H1 (cell line): ENCODE data around the gene MACROD1. TPM values are rescaled to one million over a fixed set of nuclear protein-coding genes. Genes with fewer than 3 reads are reported as not detected.
A peak's percentile ranks its signal among the peaks of the same experiment; 100 is the strongest.

Experiments
- CTCF ChIA-PET: fragments of 300-600 bp; sonication (Branson Sonifier 250); formaldehyde crosslinking; loops from one replicate; lab custom pipeline; 2021; ENCODE audit not compliant: partially characterized antibody; lab: Charles Lee
- POLR2A ChIA-PET: fragments of 300-600 bp; sonication (Branson Sonifier 250); formaldehyde crosslinking; loops from one replicate; lab custom pipeline; 2021; ENCODE audit warnings: inconsistent platforms; ENCODE audit not compliant: partially characterized antibody; lab: Charles Lee
- DNase-seq, 2 experiments: peaks; one replicate each; pipeline versions ENCODE4 v3.0.0 to v3.0.0-alpha.2; 2010 to 2022; ENCODE audit warnings: low spot score in 2 of 2, low read depth in 1 of 2, mixed read lengths in 1 of 2
- FAIRE-seq: peaks from 2 replicates; lab custom pipeline; 2011; peaks lifted over from hg19 to GRCh38; lab: Jason Lieb, UNC
- H2AFZ ChIP-seq: 2 replicates; pipeline ENCODE4 v1.8.1; 2012; ENCODE audit warnings: low read length, inconsistent platforms
- H2AK5ac ChIP-seq: 2 replicates; pipeline ENCODE4 v1.6.1; 2013; ENCODE audit warnings: low read depth, low read length
- H2BK120ac ChIP-seq: replicated peaks from 2 replicates; pipeline ENCODE3; 2013; ENCODE audit warnings: low read depth, low read length, inconsistent platforms
- H2BK12ac ChIP-seq: 2 replicates; pipeline ENCODE4 v1.6.1; 2013; ENCODE audit warnings: low read depth, low read length
- H2BK15ac ChIP-seq: 2 replicates; pipeline ENCODE4 v1.6.1; 2013; ENCODE audit warnings: low read length
- H2BK20ac ChIP-seq: 2 replicates; pipeline ENCODE4 v1.6.1; 2013; ENCODE audit warnings: low read length
- H2BK5ac ChIP-seq: 2 replicates; pipeline ENCODE4 v1.6.1; 2013; ENCODE audit warnings: low read depth, low read length
- H3K14ac ChIP-seq: 2 replicates; pipeline ENCODE4 v1.6.1; 2013; ENCODE audit warnings: inconsistent platforms; ENCODE audit not compliant: insufficient read length
- H3K18ac ChIP-seq: 2 replicates; pipeline ENCODE4 v1.6.1; 2013; ENCODE audit warnings: low read length; ENCODE audit errors: extremely low read depth
- H3K23ac ChIP-seq: 2 replicates; pipeline ENCODE4 v1.6.1; 2013; ENCODE audit warnings: inconsistent platforms; ENCODE audit not compliant: insufficient read length
- H3K23me2 ChIP-seq: 2 replicates; pipeline ENCODE4 v1.6.1; 2013; ENCODE audit warnings: low read depth, low read length
- H3K27ac ChIP-seq: 2 replicates; pipeline ENCODE4 v1.6.1; 2011; ENCODE audit warnings: low read depth, low read length, inconsistent platforms
- H3K27me3 ChIP-seq, 4 experiments: replicated peaks in 1 of 4; 1 replicate in 1 of 4; 2 replicates in 3 of 4; pipeline versions ENCODE4 v1.6.1 to v1.8.1; 2011 to 2013; ENCODE audit warnings: low read length in 3 of 4, mild to moderate bottlenecking in 3 of 4, inconsistent platforms in 2 of 4, mixed read lengths in 2 of 4, moderate library complexity in 1 of 4; ENCODE audit not compliant: control insufficient read depth in 3 of 4, insufficient read depth in 3 of 4; ENCODE audit errors: extremely low read depth in 1 of 4
- H3K36me3 ChIP-seq, 4 experiments: 2 replicates each; pipeline versions ENCODE4 v1.6.1 to v1.8.1; 2011 to 2013; ENCODE audit warnings: mild to moderate bottlenecking in 4 of 4, low read length in 3 of 4, moderate library complexity in 2 of 4, control low read depth in 1 of 4, inconsistent platforms in 1 of 4; ENCODE audit not compliant: insufficient read depth in 4 of 4, control insufficient read depth in 2 of 4
- H3K4ac ChIP-seq: replicated peaks from 2 replicates; pipeline ENCODE3; 2013; ENCODE audit warnings: low read length, low read depth, mixed read lengths, inconsistent platforms; ENCODE audit not compliant: insufficient read length
- H3K4me1 ChIP-seq, 4 experiments: replicated peaks in 1 of 4; 1 replicate in 1 of 4; 2 replicates in 3 of 4; pipeline versions ENCODE4 v1.6.1 to v1.8.1; 2011 to 2013; ENCODE audit warnings: low read length in 3 of 4, inconsistent platforms in 2 of 4, mixed read lengths in 1 of 4; ENCODE audit not compliant: insufficient read depth in 4 of 4, control insufficient read depth in 3 of 4
- H3K4me2 ChIP-seq, 2 experiments: 2 replicates each; pipeline versions ENCODE4 v1.6.1 to v1.8.1; 2011 to 2013; ENCODE audit warnings: low read depth in 2 of 2, low read length in 2 of 2, control low read depth in 1 of 2, inconsistent platforms in 1 of 2, mild to moderate bottlenecking in 1 of 2; ENCODE audit not compliant: insufficient read depth in 1 of 2
- H3K4me3 ChIP-seq, 4 experiments: fragments of 200-600, 300-600 bp in 1 of 4; sonication (generic), shearing (Covaris generic), sonication (Bioruptor Twin) in 1 of 4; 2 replicates each; pipeline versions ENCODE4 v1.5.1 to v1.8.1; 2011 to 2016; ENCODE audit warnings: low read length in 4 of 4, low read depth in 3 of 4, control low read depth in 2 of 4, inconsistent platforms in 2 of 4, mild to moderate bottlenecking in 2 of 4, mixed read lengths in 1 of 4, moderate library complexity in 1 of 4; ENCODE audit not compliant: insufficient read depth in 2 of 4; ENCODE audit errors: extremely low read depth in 1 of 4
- H3K56ac ChIP-seq: replicated peaks from 2 replicates; pipeline ENCODE3; 2013; ENCODE audit warnings: low read depth, mild to moderate bottlenecking, mixed read lengths, low read length, inconsistent platforms; ENCODE audit not compliant: insufficient read length
- H3K79me1 ChIP-seq: 2 replicates; pipeline ENCODE4 v1.6.1; 2013; ENCODE audit warnings: low read depth, low read length, control low read depth
- H3K79me2 ChIP-seq, 2 experiments: 2 replicates each; pipeline versions ENCODE4 v1.6.1 to v1.8.1; 2012 to 2013; ENCODE audit warnings: low read length in 2 of 2, mild to moderate bottlenecking in 2 of 2, inconsistent platforms in 1 of 2; ENCODE audit not compliant: insufficient read depth in 2 of 2, control insufficient read depth in 1 of 2
- H3K9ac ChIP-seq, 4 experiments: replicated peaks in 1 of 4; 1 replicate in 1 of 4; 2 replicates in 3 of 4; pipeline versions ENCODE4 v1.6.1 to v1.8.1; 2011 to 2013; ENCODE audit warnings: low read depth in 3 of 4, low read length in 3 of 4, control low read depth in 2 of 4, mild to moderate bottlenecking in 2 of 4, moderate library complexity in 2 of 4, inconsistent platforms in 1 of 4; ENCODE audit errors: extremely low read depth in 1 of 4
- H3K9me3 ChIP-seq, 2 experiments: 2 replicates each; pipeline versions ENCODE4 v1.6.1 to v1.8.1; 2012 to 2013; ENCODE audit warnings: mild to moderate bottlenecking in 2 of 2, moderate library complexity in 2 of 2, control low read depth in 1 of 2, inconsistent platforms in 1 of 2, low read depth in 1 of 2, low read length in 1 of 2, mixed read lengths in 1 of 2; ENCODE audit not compliant: insufficient read depth in 2 of 2
- H4K20me1 ChIP-seq, 2 experiments: replicated peaks in 1 of 2; 2 replicates each; pipeline versions ENCODE3 to v1.8.1; 2011 to 2013; ENCODE audit warnings: inconsistent platforms in 2 of 2, low read length in 2 of 2, mild to moderate bottlenecking in 1 of 2; ENCODE audit not compliant: insufficient read depth in 2 of 2, control insufficient read depth in 1 of 2
- H4K5ac ChIP-seq: 2 replicates; pipeline ENCODE4 v1.6.1; 2013; ENCODE audit warnings: low read length, low read depth, mixed read lengths, inconsistent platforms; ENCODE audit not compliant: insufficient read length
- H4K8ac ChIP-seq: 2 replicates; pipeline ENCODE4 v1.8.0; 2013; ENCODE audit warnings: mild to moderate bottlenecking, moderate library complexity, low read length, inconsistent platforms; ENCODE audit not compliant: insufficient read depth; ENCODE audit errors: extremely low read depth
- H4K91ac ChIP-seq: replicated peaks from 2 replicates; pipeline ENCODE3; 2013; ENCODE audit warnings: low read length, mixed read lengths, inconsistent platforms; ENCODE audit not compliant: insufficient read length
- ASH2L ChIP-seq: fragments of 200-600, 300-600 bp; sonication (generic); IDR thresholded peaks from one replicate; pipeline ENCODE4 v1.7.1; 2017; ENCODE audit warnings: low read length
- BACH1 ChIP-seq: IDR thresholded peaks from 2 replicates; pipeline ENCODE4 v1.6.1; 2012; ENCODE audit warnings: low read length, improper control_type of control experiment
- BCL11A ChIP-seq, 2 experiments: IDR thresholded peaks; one replicate each; pipeline ENCODE4 v1.6.1; 2011; ENCODE audit warnings: low read depth in 2 of 2, low read length in 2 of 2, mild to moderate bottlenecking in 2 of 2
- CHD1 ChIP-seq: IDR thresholded peaks from 2 replicates; pipeline ENCODE4 v1.6.1; 2012; ENCODE audit warnings: low read depth, low read length, improper control_type of control experiment
- CHD2 ChIP-seq: IDR thresholded peaks from 2 replicates; pipeline ENCODE4 v1.6.1; 2012; ENCODE audit warnings: low read length, improper control_type of control experiment
- FOSL1 ChIP-seq: IDR thresholded peaks from 2 replicates; pipeline ENCODE4 v1.6.1; 2011; ENCODE audit warnings: mild to moderate bottlenecking, low read depth, low read length, moderate library complexity; ENCODE audit not compliant: insufficient read depth
- JUN ChIP-seq: IDR thresholded peaks from 2 replicates; pipeline ENCODE4 v1.6.1; 2011; ENCODE audit warnings: low read depth, mild to moderate bottlenecking, improper control_type of control experiment, low read length
- NRF1 ChIP-seq: IDR thresholded peaks from 2 replicates; pipeline ENCODE4 v1.6.1; 2011; ENCODE audit warnings: mild to moderate bottlenecking, low read depth, low read length, improper control_type of control experiment
- RAD21 ChIP-seq, 2 experiments: IDR thresholded peaks in 1 of 2; conservative IDR thresholded peaks in 1 of 2; 2 replicates each; pipeline ENCODE4 v1.6.1; 2011; ENCODE audit warnings: low read depth in 2 of 2, low read length in 2 of 2, improper control_type of control experiment in 1 of 2, inconsistent platforms in 1 of 2, mild to moderate bottlenecking in 1 of 2, moderate library complexity in 1 of 2
- SIN3A ChIP-seq, 2 experiments: IDR thresholded peaks in 1 of 2; conservative IDR thresholded peaks in 1 of 2; 2 replicates each; pipeline ENCODE4 v1.6.1; 2011 to 2012; ENCODE audit warnings: low read length in 2 of 2, improper control_type of control experiment in 1 of 2, low read depth in 1 of 2, mild to moderate bottlenecking in 1 of 2
- TCF12 ChIP-seq: IDR thresholded peaks from 2 replicates; pipeline ENCODE4 v1.6.1; 2011; ENCODE audit warnings: low read depth, mild to moderate bottlenecking, low read length
- USF2 ChIP-seq: IDR thresholded peaks from 2 replicates; pipeline ENCODE4 v1.6.1; 2011; ENCODE audit warnings: low read length, improper control_type of control experiment
- WGBS, 2 experiments: shearing (Covaris generic) in 1 of 2; methylation state at CpG; one replicate each; pipeline versions ENCODE4 v1.1.6 to v1.1.7; 2013 to 2015; ENCODE audit warnings: low lambda C conversion rate in 2 of 2, mixed read lengths in 2 of 2, inconsistent platforms in 1 of 2, low coverage in 1 of 2, missing lambda C conversion rate in 1 of 2; ENCODE audit not compliant: insufficient replicate concordance in 2 of 2, insufficient coverage in 1 of 2, insufficient read length in 1 of 2; ENCODE audit errors: extremely low coverage in 1 of 2, missing lambda C conversion rate in 1 of 2; 5-methylcytosine and 5-hydroxymethylcytosine counted together
- polyA plus RNA-seq, 7 experiments: library from polyadenylated mRNA; depleted of rRNA in 3 of 7; stranded (reverse) in 5 of 7; unstranded in 2 of 7; fragments of >200 nt in 5 of 7; fragments of 200-250 nt in 2 of 7; gene quantifications; 1 replicate in 5 of 7; 2 replicates in 1 of 7; 4 replicates in 1 of 7; pipeline versions ENCODE4 v1.2.1 to v1.2.3, GENCODE V29; 2011 to 2013; ENCODE audit warnings: missing spikeins in 2 of 7, mixed read lengths in 2 of 7
- total RNA-seq: library from RNA; stranded (reverse); fragmentation: NEBNext Ultra II Directional; extraction: Animal tissue kit (Norgen Biotek cat#: 25700); gene quantifications from 2 replicates; pipeline ENCODE4 v1.2.1, GENCODE V29; 2021

MACROD1 gene
- total and polyA plus RNA-seq, 2 of the 8 experiments (the other 6 are each of a cell fraction or from before 2014, with no cell fraction given) = 19.5 to 34.1 TPM

- Histone ChIP-seq H3K23me2 (no peaks in the 10 kb centered on the region), H2BK15ac (no peak overlapping the region), H4K5ac (no peak overlapping the region), H2BK120ac (no peak overlapping the region), H3K23ac (no peak overlapping the region), H3K4me2 (no peak overlapping the region), H3K9me3 (no peaks in the 10 kb centered on the region), H3K14ac (no peak overlapping the region), H4K20me1 (peaks cover 1 to 21% of the 10 kb centered on the region in 2 experiments), H3K4me1 (peaks cover 0 to 3% (median 0%) of the 10 kb centered on the region in 4 experiments; a peak in 2 of 7 replicates), H3K27me3 (peaks cover 0 to 28% (median 20%) of the 10 kb centered on the region in 4 experiments; a peak in 6 of 7 replicates), H3K4ac (no peak overlapping the region), H3K9ac (no peak overlapping the region), H3K36me3 (no peaks in the 10 kb centered on the region), H3K4me3 (no peak overlapping the region), H3K79me2 (no peaks in the 10 kb centered on the region), H3K79me1 (no peaks in the 10 kb centered on the region; the same call in 1 of the 2 replicates), H3K56ac (no peak overlapping the region), H3K18ac (no peak overlapping the region), H4K91ac (peak overlapping the region; percentile 40), H2BK20ac (no peak overlapping the region), H4K8ac (no peak overlapping the region), H2AFZ (no peak overlapping the region), H2BK5ac (no peak overlapping the region), H2BK12ac (no peak overlapping the region), H2AK5ac (no peak overlapping the region), H3K27ac (no peak overlapping the region)
- DNase-seq = no peak
- TF ChIP-seq BACH1 (no peak), USF2 (no peak), ASH2L (no peak), SIN3A (conservative IDR thresholded peaks at IDR 0.05 in 1 of 2, IDR thresholded peaks at IDR 0.05 in 1 of 2; ENCODE audit: low read depth in 1 of 2, low read length in 2 of 2) (no peak), JUN (no peak), TCF12 (no peak), FOSL1 (no peak), CHD1 (no peak), CHD2 (no peak), BCL11A (IDR thresholded peaks at IDR 0.05; ENCODE audit: low read depth in 2 of 2, low read length in 2 of 2) (no peak), RAD21 (IDR thresholded peaks at IDR 0.05 in 1 of 2, conservative IDR thresholded peaks at IDR 0.05 in 1 of 2; ENCODE audit: low read depth in 2 of 2, low read length in 2 of 2) (no peak), NRF1 (no peak)
- POLR2A ChIA-PET = no interaction called here
- 90% methylated on average over 9 of the region's 9 CpGs; no CpG with 5 or more reads in 1 of the 2 experiments for WGBS, 2 experiments
- no peak for FAIRE-seq
- CTCF ChIA-PET = interaction anchor here (0.6 to 1.2 kb wide), 3 partner anchors 52 to 91 kb away, joined by 3 read pairs; no protein-coding TSS in a partner anchor
Measured at GRCh38 chr11:64107303-64107702, 58.6 kb downstream of the MACROD1 start.
